ENCODE measurements around the gene MAP6D1. TPM values are rescaled to one million over a fixed set of nuclear protein-coding genes. Genes with fewer than 3 reads are reported as not detected.

MAP6D1 gene
- total RNA-seq, 1 experiment from 2014 or later = 7.1 TPM

- H2BK5ac ChIP-seq (ENCODE audit: insufficient read length, low read length) = no peak overlapping the region
- H3K23me2 ChIP-seq (ENCODE audit: insufficient read length, low read depth, low read length, poor library complexity, severe bottlenecking) = no peaks in the 10 kb centered on the region
- no peak overlapping the region for H4K5ac ChIP-seq (ENCODE audit: insufficient read length, low read depth, low read length)
- no peaks in the 10 kb centered on the region for H3K4me1 ChIP-seq (ENCODE audit: insufficient read depth, low read length)
- DNase-seq = no peak
- no peak overlapping the region for H3K14ac ChIP-seq (ENCODE audit: insufficient read depth, low read length)
- no peak overlapping the region for H2AFZ ChIP-seq (ENCODE audit: low read length)
- H4K20me1 ChIP-seq (ENCODE audit: control insufficient read depth, insufficient read depth, insufficient read length) = no peaks in the 10 kb centered on the region
- H3K56ac ChIP-seq (ENCODE audit: insufficient read length, low read depth, low read length) = no peak overlapping the region
- H2BK15ac ChIP-seq (ENCODE audit: low read depth, low read length) = no peak overlapping the region
- Mint-ChIP-seq H3K9me3 (no peaks in the 10 kb centered on the region), H3K36me3 (ENCODE audit: insufficient read depth in 1 of 3, low read depth in 3 of 3) (peaks cover 0 to 32% (median 21%) of the 10 kb centered on the region in 3 experiments; a peak in 6 of 7 replicates), H3K4me1 (peaks cover 5 to 9% of the 10 kb centered on the region in 2 experiments), H3K27ac (no peak overlapping the region; a peak in 1 of 7 replicates), H3K4me3 (no peak overlapping the region), H3K27me3 (ENCODE audit: low read depth) (no peaks in the 10 kb centered on the region; the same call in none of the 2 replicates)
- H3K23ac ChIP-seq (ENCODE audit: insufficient read length, low read depth, low read length) = no peak overlapping the region
- no peaks in the 10 kb centered on the region for H3K27me3 ChIP-seq (ENCODE audit: insufficient read depth, low read length)
- H4K91ac ChIP-seq (ENCODE audit: insufficient read length, low read depth, low read length) = no peak overlapping the region
- no peak overlapping the region for H2BK120ac ChIP-seq (ENCODE audit: low read depth, low read length, poor library complexity, severe bottlenecking)
- no peaks in the 10 kb centered on the region for H3K79me2 ChIP-seq (ENCODE audit: insufficient read depth, low read length)
- no peak overlapping the region for H3T11ph ChIP-seq (ENCODE audit: low read length)
- no CpG with 5 or more reads among the region's 9 CpGs for WGBS (ENCODE audit: extremely low coverage, insufficient read length, low lambda C conversion rate)
- no peak overlapping the region for H2AK5ac ChIP-seq (ENCODE audit: insufficient read length, low read length)
- no peak overlapping the region for H3K27ac ChIP-seq (ENCODE audit: insufficient read length, low read depth, low read length)
- no peaks in the 10 kb centered on the region for H3K9me3 ChIP-seq (ENCODE audit: control insufficient read depth, low read depth, low read length)
- no peak overlapping the region for H3K4me2 ChIP-seq (ENCODE audit: insufficient read depth, insufficient read length, low read length)
- no peak overlapping the region for H3K9ac ChIP-seq (ENCODE audit: extremely low read depth, insufficient read length, low read length)
- no peaks in the 10 kb centered on the region for H3K79me1 ChIP-seq (ENCODE audit: insufficient read depth, low read depth, low read length, poor library complexity, severe bottlenecking)
- H2BK12ac ChIP-seq (ENCODE audit: insufficient read length, low read depth, low read length) = no peak overlapping the region
- H3K4ac ChIP-seq (ENCODE audit: low read depth, low read length) = no peak overlapping the region
- no peak overlapping the region for H2BK20ac ChIP-seq (ENCODE audit: low read depth, low read length, poor library complexity, severe bottlenecking)
- no peak overlapping the region for H3K18ac ChIP-seq (ENCODE audit: insufficient read length, low read depth, low read length)
- no peak for TF ChIP-seq CTCF (conservative IDR thresholded peaks at IDR 0.05)
- H4K8ac ChIP-seq (replicated peaks; ENCODE audit: insufficient read length, low read depth, low read length) = no peak overlapping the region
Observed at GRCh38 chr3:183817639-183818038, 7.7 kb downstream of the MAP6D1 start.

Measured in H9 (cell line).